ENCODE data around the gene SHLD1.
A peak's percentile ranks its signal among the peaks of the same experiment; 100 is the strongest.

SHLD1 gene

GRCh38 chr20:5822569-5822968, 72.4 kb downstream of the SHLD1 start:
- no peak for DNase-seq

- DNase-seq: no peak
These were observed 75.0 kb downstream of the SHLD1 start for GRCh38 chr20:5825130-5825719.

GRCh38 chr20:5827098-5827853, 77.1 kb downstream of the SHLD1 start:
- DNase-seq: peak in 1 of 2 experiments; percentile 67

GRCh38 chr20:5827861-5828260, 77.7 kb downstream of the SHLD1 start:
- no peak for DNase-seq

GRCh38 chr20:5829241-5829809, 79.1 kb downstream of the SHLD1 start:
- no peak for DNase-seq

- no peak for DNase-seq
These were observed 81.5 kb downstream of the SHLD1 start for GRCh38 chr20:5831539-5832237.

GRCh38 chr20:5833309-5833941, 83.2 kb downstream of the SHLD1 start:
- no peak for DNase-seq

- DNase-seq: no peak
These were observed 84.3 kb downstream of the SHLD1 start for GRCh38 chr20:5834436-5835005.

GRCh38 chr20:5835321-5835821, 85.2 kb downstream of the SHLD1 start:
- peak; percentile 88 to 96 for DNase-seq

- peak in 1 of 2 experiments; percentile 82 for DNase-seq
These were observed 85.7 kb downstream of the SHLD1 start for GRCh38 chr20:5835871-5836270.

GRCh38 chr20:5836569-5836968, 86.4 kb downstream of the SHLD1 start:
- no peak for DNase-seq

GRCh38 chr20:5840411-5841002, 90.3 kb downstream of the SHLD1 start:
- DNase-seq: no peak

- DNase-seq: no peak
These were observed 91.3 kb downstream of the SHLD1 start for GRCh38 chr20:5841522-5841921.

- DNase-seq: no peak
These were observed 92.3 kb downstream of the SHLD1 start for GRCh38 chr20:5842465-5842864.

GRCh38 chr20:5843054-5843592, 92.9 kb downstream of the SHLD1 start:
- DNase-seq: no peak

GRCh38 chr20:5844063-5844681, 94.0 kb downstream of the SHLD1 start:
- peak in 1 of 2 experiments; percentile 56 for DNase-seq

GRCh38 chr20:5845681-5846615, 95.7 kb downstream of the SHLD1 start:
- peak in 1 of 2 experiments; percentile 24 for DNase-seq

GRCh38 chr20:5848711-5849505, 98.7 kb downstream of the SHLD1 start:
- DNase-seq: peak; percentile 65 to 78

- no peak for DNase-seq
These were observed 105.7 kb downstream of the SHLD1 start for GRCh38 chr20:5855939-5856338.
